Left forelimb (tissue), 1 donor: ENCODE data around the gene USP14.
A peak's percentile ranks its signal among the peaks of the same experiment; 100 is the strongest.
"Not testable (repeated sequence)": the region's sequence is repeated elsewhere in the genome, so short reads cannot be mapped to it uniquely, and the experiment has no call there.

Experiments used
- DNase-seq: peaks from one replicate; pipeline ENCODE4 v3.0.0-alpha.2; 2018; ENCODE audit warnings: low spot score

USP14 gene

DNA sequence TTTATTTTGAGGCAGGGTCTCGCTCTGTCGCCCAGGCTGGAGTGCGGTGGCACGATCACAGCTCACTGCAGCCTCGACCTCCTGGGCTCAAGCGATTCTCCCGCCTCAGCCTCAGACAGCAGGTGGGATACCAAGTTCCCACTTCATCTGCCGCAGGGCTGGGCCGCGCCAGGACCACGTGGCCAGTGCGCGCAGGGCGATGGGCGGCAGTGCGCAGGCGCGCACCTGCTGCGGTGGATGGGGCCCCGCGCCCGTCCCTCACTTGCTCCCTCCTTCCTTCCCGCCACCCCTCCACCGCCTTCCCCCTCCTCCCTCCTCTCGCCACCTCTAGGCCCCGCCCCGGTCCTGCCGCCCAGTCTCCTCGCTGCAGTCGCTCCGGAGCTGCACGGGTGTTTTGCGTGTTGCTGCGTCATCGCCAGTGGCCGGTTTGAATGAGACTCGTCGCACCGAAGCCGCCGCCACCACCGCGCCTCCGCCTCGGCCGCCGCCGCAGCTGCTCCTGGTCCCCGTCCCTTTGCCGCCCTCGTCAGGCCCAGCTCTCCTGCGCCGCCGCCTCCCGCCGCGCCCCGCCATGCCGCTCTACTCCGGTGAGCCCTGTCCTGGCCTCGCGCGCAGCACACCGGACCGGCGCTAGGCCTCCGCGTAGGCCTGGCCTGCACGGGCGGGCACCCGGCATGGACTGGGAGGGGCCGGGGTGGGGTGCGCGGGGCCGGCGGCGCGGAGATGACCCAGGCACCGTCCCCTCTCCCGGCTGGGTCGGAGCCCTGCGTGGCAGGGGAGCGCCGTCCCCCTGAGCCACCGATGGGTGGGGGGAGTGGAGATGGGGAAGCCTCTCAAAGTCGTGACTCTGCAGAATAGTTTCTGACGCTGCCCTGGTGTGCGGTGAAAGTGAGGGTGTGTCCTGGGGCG lies at the start of gene USP14:
USP14 (plus strand) TSS at position 430 of the 909 bp plus-strand sequence; CDS start at position 572, 142 bp downstream.
- DNase-seq: peak; percentile 96

DNA sequence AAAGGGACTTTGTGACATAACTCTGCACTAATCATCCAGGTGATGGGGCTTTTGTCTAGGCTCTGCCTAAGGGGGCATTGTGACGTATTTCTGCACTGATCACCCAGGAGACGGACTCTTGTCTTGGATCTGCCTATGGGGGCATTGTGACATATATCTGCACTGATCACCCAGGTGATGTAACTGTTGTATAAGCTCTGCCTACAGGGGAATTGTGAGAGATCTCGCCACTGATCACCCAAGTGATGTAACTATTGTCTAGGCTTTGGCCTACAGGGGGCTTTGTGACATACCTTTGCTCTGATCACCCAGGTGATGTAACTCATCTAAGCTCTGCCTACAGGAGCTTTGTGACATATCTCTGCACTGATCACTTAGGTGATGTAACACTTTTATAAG lies 49.7 kb upstream of the USP14 start:
- not testable (repeated sequence) for DNase-seq

DNA sequence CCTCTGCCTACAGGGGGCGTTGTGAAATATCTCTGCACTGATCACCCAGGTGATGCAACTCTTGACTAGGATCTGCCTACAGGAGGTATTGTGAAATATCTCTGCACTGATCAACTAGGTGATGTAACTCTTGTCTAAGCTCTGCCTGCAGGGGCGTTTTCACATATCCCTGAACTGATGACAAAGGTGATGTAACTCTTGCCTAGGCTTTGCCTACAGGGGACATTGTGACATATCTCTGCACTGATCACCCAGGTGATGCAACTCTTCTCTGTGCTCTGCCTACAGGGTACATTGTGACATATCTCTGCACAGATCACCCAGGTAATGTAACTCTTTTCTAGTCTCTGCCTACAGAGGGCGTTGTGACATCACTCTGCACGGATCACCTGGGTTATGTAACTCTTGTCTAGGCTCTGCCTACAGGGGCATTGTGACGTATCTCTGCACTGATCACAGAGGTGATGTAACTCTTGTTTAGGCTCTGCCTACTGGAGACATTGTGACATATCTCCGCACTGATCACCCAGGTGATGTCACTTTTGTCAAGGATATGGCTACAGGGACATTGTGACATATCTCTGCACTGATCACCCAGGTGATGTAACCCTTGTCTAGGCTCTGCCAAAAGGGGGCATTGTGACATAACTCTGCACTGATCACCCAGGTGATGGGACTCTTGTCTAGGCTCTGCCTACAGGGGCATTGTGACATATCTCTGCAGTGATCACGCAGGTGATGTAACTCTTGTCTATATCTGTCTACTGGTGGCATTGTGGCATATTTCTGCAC lies 49.0 kb upstream of the USP14 start:
- not testable (repeated sequence) for DNase-seq

DNA sequence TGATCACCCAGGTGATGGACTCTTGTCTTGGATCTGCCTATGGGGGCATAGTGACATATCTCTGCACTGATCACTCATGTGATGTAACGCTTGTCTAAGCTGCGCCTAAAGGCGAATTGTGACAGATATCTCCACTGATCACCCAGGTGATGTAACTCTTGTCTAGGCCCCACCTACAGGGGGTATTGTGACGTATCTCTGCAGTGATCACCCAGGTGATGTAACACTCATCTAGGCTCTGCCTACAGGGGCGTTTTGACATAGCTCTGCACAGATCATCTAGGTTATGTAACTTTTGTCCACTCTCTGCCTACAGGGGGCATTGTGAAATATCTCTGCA lies 48.5 kb upstream of the USP14 start:
- not testable (repeated sequence) for DNase-seq

DNA sequence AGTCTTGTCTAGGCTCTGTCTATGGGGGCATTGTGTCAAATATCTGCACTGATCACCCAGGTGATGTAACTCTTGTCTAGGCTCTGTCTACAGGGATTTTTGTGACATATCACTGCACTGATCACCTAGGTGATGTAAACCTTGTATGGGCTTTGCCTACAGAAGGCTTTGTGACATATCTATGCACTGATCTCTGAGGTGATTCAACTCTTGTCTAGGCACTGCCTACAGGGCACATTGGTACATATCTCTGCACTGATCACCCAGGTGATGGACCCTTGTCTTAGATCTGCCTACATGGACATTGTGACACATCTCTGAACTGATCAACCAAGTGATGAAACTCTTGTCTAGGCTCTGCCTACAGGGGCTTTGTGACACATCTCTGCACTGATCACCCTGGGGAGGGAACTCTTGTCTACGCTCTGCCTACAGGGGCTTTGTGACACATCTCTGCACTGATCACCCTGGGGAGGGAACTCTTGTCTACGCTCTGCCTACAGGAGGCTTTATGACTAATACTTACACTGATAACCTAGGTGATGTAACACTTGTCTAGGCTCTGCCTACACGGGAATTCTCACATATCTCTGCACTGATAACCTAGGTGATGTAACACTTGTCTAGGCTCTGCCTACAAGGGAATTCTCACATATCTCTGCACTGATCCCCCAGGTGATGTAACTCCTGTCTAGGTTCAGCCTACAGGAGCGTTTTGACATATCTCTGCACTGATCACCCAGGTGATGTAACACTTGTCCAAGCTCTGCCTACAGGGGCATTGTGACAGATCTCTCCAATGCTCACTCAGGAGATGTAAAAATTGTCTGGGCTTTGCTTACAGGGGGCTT lies 47.8 kb upstream of the USP14 start:
- not testable (repeated sequence) for DNase-seq

DNA sequence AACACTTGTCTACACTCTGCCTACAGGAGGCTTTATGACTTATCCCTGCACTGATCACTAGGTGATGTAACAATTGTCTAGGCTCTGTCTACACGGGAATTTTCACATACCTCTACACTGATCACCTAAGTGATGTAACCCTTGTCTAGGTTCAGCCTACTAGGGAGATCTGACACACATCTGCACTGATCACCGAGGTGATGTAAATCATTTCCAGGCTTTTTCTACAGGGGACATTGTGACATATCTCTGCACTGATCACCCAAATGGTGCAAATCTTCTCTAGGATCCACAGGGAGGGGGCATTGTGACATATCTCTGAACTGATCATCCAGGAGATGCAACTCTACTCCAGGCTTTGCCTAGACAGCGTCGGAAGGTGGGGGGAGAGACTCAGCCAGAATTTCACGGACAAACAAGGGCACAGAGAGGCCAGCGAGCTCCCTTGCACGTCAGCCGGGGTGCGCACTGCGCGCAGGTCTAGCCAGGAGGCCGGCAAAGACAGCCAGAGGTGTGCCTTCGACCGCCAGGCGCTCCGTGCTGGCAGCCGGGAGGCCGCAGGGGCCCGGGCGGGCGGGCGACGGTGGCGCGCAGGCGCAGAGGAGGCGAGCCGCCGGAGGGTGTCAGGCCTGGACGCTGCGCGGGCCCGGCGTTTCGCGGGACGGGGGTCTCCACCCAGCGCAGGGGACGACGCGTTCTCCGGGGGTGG lies 46.9 kb upstream of the USP14 start:
- DNase-seq: peak; percentile 83

DNA sequence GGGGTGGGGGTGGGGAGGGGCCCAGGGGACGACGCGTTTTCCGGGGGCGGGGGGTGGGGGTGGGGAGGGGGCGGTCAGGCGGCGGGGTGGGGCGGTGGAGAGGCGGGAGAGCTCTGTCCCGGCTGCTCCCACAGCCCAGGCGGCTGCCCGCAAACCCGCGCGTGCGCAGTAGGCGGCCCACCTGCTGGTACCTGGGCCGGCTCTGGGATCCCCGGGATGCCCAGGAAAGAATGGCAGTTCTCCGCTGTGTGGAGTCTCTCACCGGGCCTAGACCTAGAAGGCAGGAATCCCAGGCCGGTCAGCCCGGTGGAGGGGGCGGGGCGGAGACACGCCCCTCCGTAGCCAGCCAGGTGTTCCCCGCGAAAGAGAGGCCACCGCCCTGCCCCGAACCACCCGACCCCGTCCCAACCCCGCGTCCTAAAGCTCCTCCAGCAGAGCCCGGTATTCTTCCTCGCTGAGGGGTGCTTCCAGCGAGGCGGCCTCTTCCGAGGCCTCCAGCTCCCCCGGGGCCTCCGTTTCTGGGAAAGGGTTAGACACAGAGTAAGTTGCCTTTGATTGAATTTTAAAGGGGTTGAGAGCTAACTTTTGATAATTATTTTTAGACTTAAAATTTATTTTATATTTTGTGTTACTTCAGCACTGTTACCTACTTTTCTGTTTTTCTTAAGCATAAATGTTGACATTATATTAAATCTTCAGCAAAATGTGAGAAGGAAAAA lies 46.2 kb upstream of the USP14 start:
- DNase-seq: not testable (repeated sequence)

DNA sequence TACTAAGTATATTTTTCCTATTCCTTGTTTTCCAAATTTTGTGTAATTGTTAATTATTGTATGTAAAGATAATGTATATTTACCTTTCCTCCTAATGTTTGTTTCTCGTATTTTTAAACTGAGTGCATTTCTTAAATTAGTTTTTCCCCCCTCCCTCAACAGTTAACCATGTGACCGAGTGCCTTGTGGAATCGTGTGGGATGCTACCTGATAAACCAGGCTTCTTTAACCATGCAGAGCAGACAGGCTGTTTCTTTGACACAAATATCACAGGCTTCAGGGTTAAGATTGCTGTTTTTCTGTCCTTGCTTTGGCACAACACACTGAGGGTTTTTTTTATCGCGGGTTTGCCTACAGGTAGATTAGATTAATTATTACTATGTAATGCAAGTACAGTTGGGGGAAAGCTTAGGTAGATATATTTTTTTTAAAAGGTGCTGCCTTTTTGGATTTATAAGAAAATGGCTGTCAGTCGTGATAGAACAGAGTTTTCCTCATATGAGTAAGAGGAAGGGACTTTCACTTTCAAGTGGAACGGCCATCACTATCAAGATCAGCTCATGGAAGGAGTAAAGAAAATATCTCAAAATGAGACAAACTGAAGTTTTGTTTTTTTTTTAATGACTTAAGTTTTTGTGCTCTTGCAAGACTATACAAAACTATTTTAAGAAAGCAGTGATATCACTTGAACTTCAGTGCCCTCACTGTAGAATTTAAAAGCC lies 37.7 kb upstream of the USP14 start:
- DNase-seq: not testable (repeated sequence)

DNA sequence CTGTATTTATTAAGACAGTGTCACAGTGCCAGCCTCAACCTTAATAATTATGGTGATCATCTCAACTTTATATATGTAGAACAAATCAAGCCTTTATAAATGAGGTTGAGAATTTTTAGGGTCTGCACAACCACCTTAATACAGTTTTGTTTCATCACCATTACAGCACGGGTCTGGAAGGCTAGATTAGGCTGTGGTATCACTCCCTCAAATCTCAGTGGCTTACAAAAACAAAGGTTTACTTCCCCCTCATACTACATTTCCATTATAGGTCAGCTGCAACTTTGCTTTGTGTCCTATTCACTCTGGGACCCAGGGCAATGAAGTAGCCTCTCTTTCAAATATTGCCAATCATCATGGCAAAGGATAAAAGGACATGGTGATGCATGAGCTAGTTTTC lies 23.3 kb upstream of the USP14 start:
- DNase-seq: no peak

DNA sequence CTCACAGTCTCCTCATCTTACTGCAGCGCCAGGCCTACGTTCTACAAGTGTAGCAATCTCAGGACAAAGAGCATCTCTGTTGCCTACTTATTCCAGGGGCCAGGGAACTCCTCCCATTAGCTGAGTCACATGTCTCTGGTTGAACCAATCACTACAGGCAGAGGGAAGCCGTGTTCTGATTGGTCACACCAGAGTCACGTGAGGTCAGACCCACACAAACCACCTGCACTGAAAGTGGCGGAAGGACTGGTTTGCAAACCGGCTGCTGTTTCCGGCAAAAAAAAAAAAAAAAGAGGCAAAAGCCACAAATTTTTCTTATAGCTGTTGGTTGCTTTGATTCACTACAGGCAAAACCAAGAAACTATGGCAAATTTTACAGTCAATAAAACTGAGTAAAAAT lies 21.9 kb upstream of the USP14 start:
- DNase-seq: no peak

DNA sequence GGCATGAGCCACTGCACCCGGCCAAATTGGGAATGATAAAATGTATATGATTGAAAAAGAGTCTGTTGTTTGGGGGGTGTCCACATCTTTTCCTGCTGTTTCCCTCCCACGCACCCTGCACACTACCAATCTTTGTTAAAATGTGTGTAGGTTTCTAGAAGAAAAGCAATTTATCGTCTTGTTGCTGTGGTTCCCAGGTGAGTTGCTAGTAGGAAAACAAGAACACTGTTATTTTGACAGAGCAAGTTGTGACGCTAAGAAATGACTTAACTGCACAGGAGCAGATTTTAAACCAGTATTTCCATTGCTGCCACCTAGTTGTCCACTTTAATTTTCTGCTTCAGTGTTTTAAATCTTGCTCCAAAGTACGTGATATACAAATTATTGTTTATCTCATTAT lies 21.0 kb upstream of the USP14 start:
- DNase-seq: no peak

DNA sequence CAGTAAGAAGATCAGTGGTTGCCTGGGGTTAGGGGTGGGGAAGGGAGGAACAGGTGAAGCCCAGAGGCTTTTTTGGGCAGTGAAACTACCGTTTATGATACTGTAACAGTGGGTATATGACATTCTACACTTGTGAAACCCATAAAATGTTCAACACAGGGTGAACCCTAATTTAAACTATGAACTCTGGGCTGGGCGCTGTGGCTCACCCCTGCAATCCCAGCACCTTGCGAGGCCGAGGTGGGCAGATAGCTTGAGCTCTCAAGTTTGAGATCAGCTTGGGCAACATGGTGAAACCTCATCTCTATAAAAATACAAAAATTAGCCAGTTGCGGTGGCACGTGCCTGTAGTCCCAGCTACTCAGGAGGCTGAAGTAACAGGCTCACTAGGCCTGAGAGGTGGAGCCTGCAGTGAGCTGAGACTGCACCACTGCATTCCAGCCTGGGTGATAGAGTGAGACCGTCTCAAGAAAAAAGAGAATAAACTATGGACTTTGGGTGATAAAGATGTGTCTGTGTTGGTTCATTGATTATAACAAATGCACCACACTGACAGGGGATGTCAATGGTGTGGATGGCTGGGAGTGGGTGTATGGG lies 17.6 kb upstream of the USP14 start:
- DNase-seq: no peak

DNA sequence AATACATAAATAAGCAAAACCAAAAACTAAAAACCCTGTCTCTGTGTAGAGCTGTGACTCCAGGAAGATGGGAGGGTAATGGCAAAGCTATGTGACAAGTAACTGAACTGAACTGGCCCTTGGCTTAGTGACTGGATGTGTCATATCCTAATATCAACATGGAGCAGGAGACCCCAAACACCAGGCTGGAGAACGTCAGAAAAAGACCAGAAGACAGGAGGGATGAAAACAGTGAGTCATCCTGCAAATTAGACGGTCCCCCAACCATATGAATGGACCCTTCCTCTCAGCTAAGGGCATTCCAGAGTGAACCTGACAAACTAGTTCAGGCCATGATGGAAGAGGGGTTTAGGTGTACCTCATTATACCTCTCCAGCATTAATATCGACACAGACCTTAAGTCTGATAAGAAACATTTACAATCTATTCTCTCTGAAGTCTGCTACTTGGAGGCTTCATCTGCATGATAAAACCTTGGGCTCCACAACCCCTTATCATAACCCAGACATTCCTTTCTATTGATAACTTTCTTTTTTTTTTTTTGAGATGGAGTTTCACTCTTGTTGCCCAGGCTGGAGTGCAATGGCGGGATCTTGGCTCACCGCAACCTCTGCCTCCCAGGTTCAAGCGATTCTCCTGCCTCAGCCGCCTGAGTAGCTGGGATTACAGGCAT lies 15.6 kb upstream of the USP14 start:
- not testable (repeated sequence) for DNase-seq

DNA sequence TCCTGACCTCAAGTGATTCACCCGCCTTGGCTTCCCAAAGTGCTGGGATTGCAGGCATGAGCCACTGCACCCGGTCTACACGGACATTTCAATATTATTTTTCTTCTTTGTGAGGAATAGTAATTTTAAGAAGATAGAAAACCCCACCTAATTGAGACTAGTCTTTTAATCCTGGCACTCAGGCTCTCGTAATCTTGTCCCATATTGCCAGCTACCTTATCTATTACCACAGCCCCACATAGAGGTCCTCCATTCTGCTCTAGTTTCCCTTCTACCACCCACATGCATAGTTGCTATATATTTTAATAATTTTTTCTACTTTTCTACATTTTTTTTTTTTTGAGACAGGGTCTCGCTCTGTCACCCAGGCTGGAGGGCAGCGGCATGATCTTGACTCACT lies 9.5 kb upstream of the USP14 start:
- no peak for DNase-seq

DNA sequence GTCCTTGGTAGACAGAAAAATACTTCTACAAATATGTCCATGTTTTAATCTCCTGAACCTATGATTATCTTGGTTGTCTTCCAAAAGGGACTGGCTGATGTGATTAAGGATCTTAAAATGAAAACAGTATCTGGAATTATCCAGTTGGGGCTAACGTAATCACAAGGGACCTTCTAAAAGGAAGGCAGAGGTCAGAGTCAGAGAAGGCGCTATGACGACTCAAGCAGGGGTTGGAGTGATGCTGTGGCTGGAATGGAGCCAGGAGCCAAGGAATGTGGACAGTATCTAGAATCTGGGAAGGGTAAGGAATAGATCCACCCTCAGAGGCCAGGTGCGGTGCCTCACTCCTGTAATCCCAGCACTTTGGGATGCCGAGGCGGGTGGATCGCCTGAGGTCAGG lies 4.2 kb upstream of the USP14 start:
- no peak for DNase-seq

DNA sequence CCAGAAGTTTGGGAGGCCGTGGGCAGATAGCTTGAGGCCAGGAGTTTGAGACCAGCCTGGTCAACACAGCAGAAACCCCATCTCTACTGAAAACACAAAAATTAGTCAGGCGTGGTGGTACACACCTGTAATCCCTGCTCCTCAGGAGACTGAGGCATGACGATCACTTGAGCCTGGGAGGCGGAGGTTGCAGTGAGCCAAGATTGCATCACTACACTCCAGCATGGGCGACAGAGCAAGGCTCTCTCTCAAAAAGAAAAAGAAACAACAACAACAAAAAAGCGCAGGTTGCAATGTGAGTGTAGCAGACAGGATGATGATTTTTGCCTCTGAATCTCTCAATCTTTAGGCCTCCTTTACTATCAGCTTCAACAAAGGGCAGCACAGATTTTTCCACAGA lies 2.7 kb upstream of the USP14 start:
- DNase-seq: no peak

DNA sequence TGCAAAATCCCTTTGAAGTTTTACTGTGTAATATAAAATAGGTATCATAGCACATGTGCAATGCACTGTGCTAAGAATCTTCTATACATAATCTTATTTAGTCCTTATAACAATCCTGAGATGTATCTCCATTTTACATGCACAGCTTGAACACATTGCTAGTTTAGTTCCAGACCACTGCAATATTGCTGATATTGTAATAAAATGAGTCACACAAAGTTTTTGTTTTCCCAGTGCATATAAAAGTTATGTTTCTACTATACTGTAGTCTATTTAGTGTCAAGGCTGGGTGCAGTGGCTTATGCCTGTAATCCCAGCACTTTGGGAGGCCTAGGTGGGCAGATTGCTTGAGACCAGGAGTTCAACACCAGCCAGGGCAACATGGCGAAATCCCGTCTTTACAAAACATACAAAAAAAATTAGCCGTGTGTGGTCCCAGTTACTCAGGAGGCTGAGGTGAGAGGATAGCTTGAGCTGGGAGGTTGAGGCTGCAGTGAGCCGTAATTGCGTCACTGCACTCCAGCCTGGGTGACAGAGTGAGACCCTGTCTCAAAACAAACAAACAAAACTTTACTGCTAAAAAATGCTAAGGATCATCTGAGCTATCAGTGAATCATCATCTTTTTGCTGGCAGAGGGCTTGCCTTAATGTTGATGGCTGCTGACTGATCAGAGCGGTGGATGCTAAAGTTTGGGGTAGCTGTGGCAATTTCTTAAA lies 1.7 kb upstream of the USP14 start:
- DNase-seq: no peak

DNA sequence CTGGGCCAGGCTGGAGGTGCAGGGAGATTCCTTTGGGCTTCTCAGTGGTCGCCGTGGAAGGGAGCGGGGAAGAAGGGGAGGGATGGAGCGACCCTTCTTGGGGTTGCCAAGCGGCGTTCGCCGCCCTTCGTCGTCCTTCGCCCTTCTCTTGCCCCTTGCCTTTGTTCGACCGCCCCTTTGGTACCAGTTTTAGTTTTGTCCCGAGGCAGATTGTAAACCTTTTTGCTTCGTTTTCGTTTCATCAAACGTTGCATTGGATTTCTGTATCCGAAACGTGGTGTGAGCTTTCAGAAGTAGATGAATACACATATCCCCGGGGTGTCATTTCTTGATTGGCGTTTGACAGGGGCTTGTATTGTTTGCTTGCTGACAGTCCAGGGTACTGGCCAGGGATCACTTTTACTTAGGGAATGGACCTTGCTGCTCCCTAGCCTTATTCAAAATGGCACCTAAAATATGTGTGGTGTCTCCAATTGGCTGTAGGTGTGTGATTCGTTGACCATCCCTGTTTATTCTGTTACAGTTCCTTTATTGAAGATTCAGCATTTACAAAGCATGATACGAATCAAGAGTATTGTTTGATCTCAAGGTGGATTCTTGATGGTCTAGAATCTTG lies 788 bp downstream of the USP14 start:
- DNase-seq: no peak
